Neural cell (in vitro differentiated cells): Measurements from ENCODE around the gene TMSB15C. TPM values are rescaled to one million over a fixed set of nuclear protein-coding genes. Genes with fewer than 3 reads are reported as not detected.
A peak's percentile ranks its signal among the peaks of the same experiment; 100 is the strongest.

ENCODE experiments used
- H2AFZ ChIP-seq: fragments of 200-600, 300-800 bp; sonication (generic), shearing (Covaris generic); 2 replicates; pipeline ENCODE4 v1.6.0; 2014; ENCODE audit warnings: low read depth, mild to moderate bottlenecking, antibody characterized with exemption, low read length, moderate library complexity
- H3F3A ChIP-seq: fragments of 200-600 bp; shearing (Covaris generic); 2 replicates; pipeline ENCODE4 v1.6.1; 2016; ENCODE audit warnings: mild to moderate bottlenecking, moderate library complexity, mixed read lengths, antibody characterized with exemption, low read length; ENCODE audit not compliant: insufficient read depth, poor library complexity, severe bottlenecking
- H3K27ac ChIP-seq: fragments of 200-600, 300-800 bp; sonication (generic), shearing (Covaris generic); 2 replicates; pipeline ENCODE4 v1.5.1; 2014; ENCODE audit warnings: mild to moderate bottlenecking, low read length, moderate library complexity
- H3K27me3 ChIP-seq: fragments of 300-800, 200-600 bp; sonication (generic), shearing (Covaris generic); 2 replicates; pipeline ENCODE4 v1.6.0; 2014; ENCODE audit warnings: mild to moderate bottlenecking, low read depth, low read length, moderate library complexity; ENCODE audit not compliant: insufficient read depth
- H3K36me3 ChIP-seq: fragments of 300-800, 200-600 bp; sonication (generic), shearing (Covaris generic); 2 replicates; pipeline ENCODE4 v1.5.1; 2014; ENCODE audit warnings: mild to moderate bottlenecking, antibody characterized with exemption, low read length, moderate library complexity; ENCODE audit not compliant: insufficient read depth
- H3K4me2 ChIP-seq: fragments of 300-800, 200-600 bp; sonication (generic), shearing (Covaris generic); 2 replicates; pipeline ENCODE4 v1.6.0; 2014; ENCODE audit warnings: mild to moderate bottlenecking, low read length
- H3K4me3 ChIP-seq: fragments of 300-800, 200-600 bp; sonication (generic), shearing (Covaris generic); 2 replicates; pipeline ENCODE4 v1.5.1; 2014; ENCODE audit warnings: mild to moderate bottlenecking, low read length, moderate library complexity
- H3K79me2 ChIP-seq: fragments of 200-600 bp; shearing (Covaris generic); replicated peaks from 2 replicates; pipeline ENCODE4 v1.6.0; 2014; ENCODE audit warnings: mild to moderate bottlenecking, low read length, moderate library complexity; ENCODE audit not compliant: insufficient read depth
- H3K9ac ChIP-seq: fragments of 300-800, 200-600 bp; sonication (generic), shearing (Covaris generic); 2 replicates; pipeline ENCODE4 v1.6.1; 2016; ENCODE audit warnings: mild to moderate bottlenecking, low read length, mixed read lengths
- H3K9me2 ChIP-seq: fragments of 200-600 bp; shearing (Covaris generic); 2 replicates; pipeline ENCODE4 v1.6.1; 2016; ENCODE audit warnings: mild to moderate bottlenecking, low read length, mixed read lengths; ENCODE audit not compliant: insufficient read depth
- H3K9me3 ChIP-seq: fragments of 200-600, 300-800 bp; sonication (generic), shearing (Covaris generic); 2 replicates; pipeline ENCODE4 v1.6.1; 2016; ENCODE audit warnings: mild to moderate bottlenecking, mixed run types, low read length, moderate library complexity, mixed read lengths
- H4K20me1 ChIP-seq: fragments of 200-600 bp; shearing (Covaris generic); 2 replicates; pipeline ENCODE4 v1.6.1; 2016; ENCODE audit warnings: mild to moderate bottlenecking, mixed run types; ENCODE audit not compliant: insufficient read depth
- CTCF ChIP-seq: fragments of 450-650 bp; IDR thresholded peaks from 2 replicates; pipeline ENCODE4 v1.5.1; 2014; ENCODE audit warnings: antibody characterized with exemption, mild to moderate bottlenecking, moderate library complexity; ENCODE audit not compliant: poor library complexity, severe bottlenecking
- EP300 ChIP-seq: fragments of 450-650 bp; conservative IDR thresholded peaks from 2 replicates; pipeline ENCODE4 v1.6.1; 2014; ENCODE audit warnings: antibody characterized with exemption, mild to moderate bottlenecking, moderate library complexity; ENCODE audit not compliant: poor library complexity, severe bottlenecking
- EZH2 ChIP-seq: fragments of 200-600, 300-800 bp; shearing (Covaris generic), sonication (generic); IDR thresholded peaks from 2 replicates; pipeline ENCODE4 v1.6.1; 2014; ENCODE audit warnings: antibody characterized with exemption, low read length, borderline replicate concordance, mild to moderate bottlenecking; ENCODE audit not compliant: insufficient read depth, poor library complexity, severe bottlenecking
- MXI1 ChIP-seq: fragments of 450-650 bp; conservative IDR thresholded peaks from 2 replicates; pipeline ENCODE4 v1.6.1; 2014; ENCODE audit warnings: antibody characterized with exemption, mild to moderate bottlenecking; ENCODE audit not compliant: poor library complexity, severe bottlenecking
- POLR2AphosphoS5 ChIP-seq: IDR thresholded peaks from 2 replicates; pipeline ENCODE4 v1.6.1; 2012
- RAD21 ChIP-seq: fragments of 450-650 bp; conservative IDR thresholded peaks from 2 replicates; pipeline ENCODE4 v1.6.1; 2014; ENCODE audit warnings: antibody characterized with exemption, mild to moderate bottlenecking, moderate library complexity
- REST ChIP-seq: IDR thresholded peaks from 2 replicates; pipeline ENCODE4 v1.6.1; 2012; ENCODE audit warnings: borderline replicate concordance
- SMC3 ChIP-seq: fragments of 450-650 bp; conservative IDR thresholded peaks from 2 replicates; pipeline ENCODE4 v1.6.1; 2014; ENCODE audit warnings: antibody characterized with exemption, mild to moderate bottlenecking, moderate library complexity; ENCODE audit not compliant: poor library complexity
- TAF1 ChIP-seq: IDR thresholded peaks from 2 replicates; pipeline ENCODE4 v1.6.1; 2012; ENCODE audit warnings: low read depth
- polyA plus RNA-seq: library from polyadenylated mRNA; depleted of rRNA; stranded (reverse); fragments of >200 nt; gene quantifications from 2 replicates; pipeline ENCODE4 v1.2.3, GENCODE V29; 2014

TMSB15C gene
- polyA plus RNA-seq, 1 donor from 2014 or later = 53.2 TPM

- no peaks in the 10 kb centered on the region for H3K79me2 ChIP-seq
- TF ChIP-seq POLR2AphosphoS5 (no peak), CTCF (peak; percentile 71), TAF1 (no peak), EZH2 (no peak), REST (no peak), MXI1 (no peak), RAD21 (peak; percentile 65), EP300 (no peak), SMC3 (peak; percentile 76)
- no peaks in the 10 kb centered on the region for H3K9me2 ChIP-seq
- no peak overlapping the region for H3K4me3 ChIP-seq
- no peaks in the 10 kb centered on the region for H3F3A ChIP-seq
- no peak overlapping the region for H3K4me2 ChIP-seq
- no peaks in the 10 kb centered on the region for H3K27me3 ChIP-seq
- H3K9ac ChIP-seq = no peak overlapping the region
- H4K20me1 ChIP-seq = no peaks in the 10 kb centered on the region
- no peaks in the 10 kb centered on the region for H3K9me3 ChIP-seq
- no peaks in the 10 kb centered on the region for H3K36me3 ChIP-seq
- no peak overlapping the region for H2AFZ ChIP-seq
- H3K27ac ChIP-seq = no peak overlapping the region
These were observed 22.2 kb upstream of the TMSB15C start for GRCh38 chrX:104098151-104098808.

- no peaks in the 10 kb centered on the region for H3K9me2 ChIP-seq
- H3F3A ChIP-seq = no peaks in the 10 kb centered on the region
- H3K27ac ChIP-seq = no peak overlapping the region
- H3K79me2 ChIP-seq = no peaks in the 10 kb centered on the region
- no peaks in the 10 kb centered on the region for H3K36me3 ChIP-seq
- no peaks in the 10 kb centered on the region for H3K9me3 ChIP-seq
- H4K20me1 ChIP-seq = no peaks in the 10 kb centered on the region
- no peak overlapping the region for H3K4me2 ChIP-seq
- no peak overlapping the region for H3K4me3 ChIP-seq
- H3K9ac ChIP-seq = no peak overlapping the region
- no peak overlapping the region for H2AFZ ChIP-seq
- TF ChIP-seq POLR2AphosphoS5 (no peak), REST (no peak), EZH2 (no peak), MXI1 (no peak), TAF1 (no peak), SMC3 (no peak), RAD21 (no peak), EP300 (no peak), CTCF (no peak)
- H3K27me3 ChIP-seq = no peaks in the 10 kb centered on the region
These were observed 9.9 kb upstream of the TMSB15C start for GRCh38 chrX:104085919-104086318.
